NCI-H1436 treated with DMSO at 0.1 percent for 48 hours (cell line): ENCODE data around the gene SSPN.

ENCODE experiments used
- DNase-seq: peaks from one replicate; lab custom pipeline; 2025; lab: John Stamatoyannopoulos, UW

Gene SSPN

DNA sequence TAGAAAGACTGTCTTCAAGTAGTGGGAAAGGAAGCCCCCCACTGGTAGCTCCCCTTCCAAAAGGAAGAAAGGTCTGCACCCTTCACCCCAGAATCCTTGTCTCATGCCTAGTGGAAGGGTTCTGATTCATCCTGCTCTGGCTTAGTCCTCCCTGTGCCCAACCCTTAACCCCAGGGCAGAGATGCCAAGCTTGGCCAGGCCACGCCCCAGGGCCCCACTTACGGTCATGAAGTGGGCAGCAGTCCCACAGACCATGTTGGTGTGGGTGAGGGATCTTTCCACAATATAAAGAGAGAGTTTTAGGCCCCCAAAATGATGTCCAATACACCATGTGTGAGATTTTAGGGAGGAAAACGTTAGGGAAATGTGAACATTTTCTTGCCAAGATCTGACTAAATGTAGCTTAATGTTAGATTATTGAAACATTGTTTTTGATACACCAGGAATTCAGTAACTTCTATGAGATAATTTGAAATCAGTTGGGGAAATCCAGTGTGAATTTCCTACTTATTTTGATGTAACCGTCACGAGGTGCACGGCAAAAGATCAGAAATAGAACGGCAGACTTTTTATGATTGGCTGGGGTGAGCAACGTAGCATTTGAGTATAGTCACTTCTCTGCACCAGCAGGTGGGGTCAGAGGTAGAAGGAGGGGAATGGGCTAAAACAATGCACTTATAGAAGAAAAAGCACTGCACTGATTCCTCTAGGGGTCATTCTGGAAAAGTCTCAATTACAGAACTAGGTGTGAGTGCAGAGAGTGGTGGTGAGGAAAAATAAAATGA is 8.2 kb upstream of the SSPN start:
- no peak for DNase-seq

DNA sequence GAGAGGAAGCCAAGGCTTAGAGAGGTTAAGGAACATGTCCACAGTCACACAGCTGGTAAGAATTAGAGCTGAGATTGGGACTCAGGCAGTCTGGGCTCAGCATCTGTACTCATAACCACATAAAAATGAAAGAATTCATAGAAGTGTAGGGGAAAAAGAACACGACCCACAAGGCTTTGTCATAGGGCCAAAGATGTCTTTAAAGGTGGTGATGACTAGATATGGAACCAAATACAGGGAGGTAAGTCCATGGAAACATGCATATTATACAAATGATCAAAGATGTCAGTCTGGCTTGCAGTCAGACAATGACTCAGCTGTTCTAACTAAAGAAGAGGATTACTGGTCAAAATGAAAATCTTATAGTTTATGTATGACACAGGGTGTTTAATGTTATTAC is 7.2 kb upstream of the SSPN start:
- no peak for DNase-seq

DNA sequence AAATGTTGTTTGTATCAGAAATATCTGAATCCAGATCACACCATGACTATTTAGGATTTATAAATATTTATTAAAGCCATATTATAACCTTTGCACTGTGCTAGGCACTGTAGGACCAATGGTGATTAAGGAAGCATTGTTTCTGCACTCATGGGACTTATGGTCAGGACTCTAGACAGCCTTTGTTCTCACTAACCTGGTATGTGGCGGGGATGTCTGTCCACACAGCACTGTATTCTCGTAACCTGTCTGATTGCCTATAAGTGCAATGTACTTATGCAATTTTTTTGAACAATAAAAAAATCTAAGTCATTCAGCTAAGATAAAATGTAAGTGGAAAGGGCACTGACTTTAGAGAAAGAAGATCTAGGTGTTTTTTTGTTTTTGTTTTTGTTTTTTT is 6.7 kb upstream of the SSPN start:
- no peak for DNase-seq

DNA sequence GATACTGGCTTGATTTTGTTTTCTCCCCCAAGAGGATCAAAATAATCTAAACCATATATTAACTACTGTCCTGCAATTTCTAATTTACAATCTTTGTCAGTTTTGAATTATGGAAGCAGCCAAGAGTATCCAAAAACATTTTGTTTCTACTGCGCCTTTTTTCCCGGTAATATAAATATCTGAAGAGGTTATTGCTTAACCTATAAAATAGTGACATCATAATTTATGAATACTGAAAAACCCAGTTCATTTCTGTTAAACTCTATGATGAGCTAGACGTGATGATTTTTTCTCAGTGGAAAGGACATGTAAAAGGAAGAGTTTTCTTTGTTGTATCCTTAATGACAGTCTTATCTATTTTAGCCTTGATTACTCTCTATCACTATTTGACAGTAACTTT is 3.2 kb upstream of the SSPN start:
- DNase-seq, result no peak

DNA sequence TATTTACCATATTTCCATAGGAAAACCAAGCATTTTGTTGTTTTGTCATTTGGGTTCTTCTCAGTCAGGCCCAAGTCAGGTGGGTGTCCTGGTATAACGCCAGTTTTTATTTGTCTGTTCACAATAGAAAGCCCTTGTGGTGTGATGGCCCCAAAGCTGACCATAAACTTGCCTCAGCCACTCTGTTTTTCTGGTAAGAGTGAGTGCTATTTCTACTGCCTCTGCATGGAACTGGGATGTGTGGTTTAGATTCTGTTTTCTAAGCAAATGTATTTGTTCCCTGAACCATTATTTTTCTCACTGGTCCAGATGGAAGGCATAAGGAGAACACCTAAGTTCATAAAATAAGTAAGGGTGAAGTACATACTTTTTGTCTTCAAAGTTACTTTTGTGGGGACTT is 1.8 kb upstream of the SSPN start:
- DNase-seq, result no peak

DNA sequence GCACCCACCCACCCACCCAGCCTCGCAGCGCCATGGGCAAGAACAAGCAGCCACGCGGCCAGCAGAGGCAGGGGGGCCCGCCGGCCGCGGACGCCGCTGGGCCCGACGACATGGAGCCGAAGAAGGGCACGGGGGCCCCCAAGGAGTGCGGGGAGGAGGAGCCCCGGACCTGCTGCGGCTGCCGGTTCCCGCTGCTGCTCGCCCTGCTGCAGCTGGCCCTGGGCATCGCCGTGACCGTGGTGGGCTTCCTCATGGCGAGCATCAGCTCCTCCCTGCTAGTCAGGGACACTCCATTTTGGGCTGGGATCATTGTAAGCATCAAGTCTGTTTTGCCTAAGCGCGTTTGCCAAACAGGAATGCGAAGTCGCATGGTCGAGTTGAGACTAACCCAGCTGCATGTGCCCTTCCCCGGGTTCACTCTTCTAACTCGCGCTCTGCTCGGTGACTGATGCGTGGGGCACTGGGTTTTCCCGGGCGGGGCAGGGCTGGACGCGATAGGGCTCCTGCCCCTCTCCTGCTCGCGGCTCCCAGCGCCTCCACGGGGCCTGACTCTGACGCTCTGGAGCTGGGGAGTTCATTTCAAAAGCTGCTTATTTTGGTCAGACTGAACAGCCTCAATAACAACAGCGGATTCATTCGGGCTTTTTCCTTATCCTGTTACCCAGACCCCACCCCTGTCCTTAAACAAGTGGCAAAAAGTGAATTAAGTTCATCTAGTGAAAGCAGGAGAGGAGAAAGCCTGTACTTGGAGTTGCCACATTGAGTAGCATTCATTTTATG is 458 bp downstream of the SSPN start:
- DNase-seq, result no peak

DNA sequence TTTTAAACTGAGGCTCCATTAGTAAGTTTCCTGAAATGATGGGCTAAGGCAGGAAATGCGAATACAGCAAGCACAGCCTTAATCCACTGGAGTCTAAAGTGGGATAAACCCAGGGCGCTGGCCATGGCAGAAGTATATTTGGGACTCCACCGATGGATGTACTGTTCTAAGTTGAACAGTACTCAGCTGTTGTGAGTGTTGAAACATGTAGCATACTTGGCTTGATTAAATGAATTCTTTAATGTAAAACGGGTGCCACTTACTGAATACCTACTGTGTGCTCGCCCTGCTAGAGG is 996 bp downstream of the SSPN start:
- no peak for DNase-seq

DNA sequence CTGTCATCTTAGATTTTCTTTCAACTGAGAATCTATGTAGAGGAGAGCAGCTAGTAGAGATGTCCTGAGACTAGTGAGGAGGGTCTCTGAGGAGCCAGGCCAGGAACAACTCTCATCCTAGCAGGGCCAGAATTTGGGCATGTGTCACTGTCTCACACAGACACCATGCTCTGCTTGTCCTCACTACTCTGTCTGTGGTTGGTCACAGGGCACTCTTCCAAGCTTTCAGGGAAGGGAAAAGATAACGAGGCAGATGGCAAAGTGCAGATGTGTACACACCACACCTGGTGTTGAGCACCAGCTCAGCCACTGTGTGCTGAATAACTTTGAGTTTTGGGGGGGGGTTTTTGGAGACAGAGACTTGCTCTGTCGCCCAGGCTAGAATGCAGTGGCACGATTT is 2.5 kb downstream of the SSPN start:
- DNase-seq, result no peak

DNA sequence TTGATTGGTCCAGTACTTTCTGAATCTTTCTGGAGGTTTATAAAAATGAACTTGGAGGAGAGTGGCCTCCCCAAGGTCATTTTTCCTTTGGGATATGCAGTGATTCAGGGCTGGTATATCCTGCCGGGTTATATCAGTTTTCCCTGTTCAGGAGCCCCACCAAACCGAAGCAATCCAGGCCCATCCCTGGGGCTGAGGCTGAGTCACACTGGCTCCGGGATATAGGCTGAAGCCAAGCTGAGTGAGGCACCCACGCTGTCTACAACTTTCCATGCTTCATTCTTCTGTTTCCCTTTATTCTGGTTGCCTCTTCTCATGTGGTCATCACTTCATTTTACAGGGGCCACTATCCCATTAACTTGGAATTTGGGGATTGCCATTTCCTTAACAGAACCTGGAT is 3.4 kb downstream of the SSPN start:
- DNase-seq, result no peak

DNA sequence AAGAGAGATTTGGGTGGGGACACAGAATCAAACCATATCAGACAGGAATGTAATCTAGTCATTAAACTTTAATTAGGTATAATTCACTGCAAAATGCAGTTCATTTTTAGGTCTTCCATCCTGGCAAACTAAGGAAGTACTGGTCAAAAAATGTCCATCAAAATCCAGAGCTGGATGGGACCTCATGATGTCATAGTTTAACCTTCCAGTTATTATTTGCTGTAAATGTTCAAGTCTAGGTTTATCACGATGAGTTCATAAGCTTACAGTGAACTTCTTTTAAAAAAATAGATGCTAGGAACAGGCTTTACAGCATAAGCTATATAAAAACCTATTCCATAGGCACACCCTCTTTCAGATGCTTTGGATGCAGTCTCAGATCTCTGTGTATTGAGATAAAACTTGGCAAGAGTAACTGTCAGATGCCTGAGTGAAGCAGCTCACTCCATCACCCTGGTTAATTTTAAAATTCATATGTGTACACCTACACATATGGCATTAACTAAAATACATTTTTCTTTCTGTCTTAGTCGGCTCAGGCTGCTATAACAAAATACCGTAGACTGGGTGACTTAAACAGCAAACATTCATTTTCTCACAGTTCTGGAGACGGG is 7.9 kb downstream of the SSPN start:
- no peak for DNase-seq

DNA sequence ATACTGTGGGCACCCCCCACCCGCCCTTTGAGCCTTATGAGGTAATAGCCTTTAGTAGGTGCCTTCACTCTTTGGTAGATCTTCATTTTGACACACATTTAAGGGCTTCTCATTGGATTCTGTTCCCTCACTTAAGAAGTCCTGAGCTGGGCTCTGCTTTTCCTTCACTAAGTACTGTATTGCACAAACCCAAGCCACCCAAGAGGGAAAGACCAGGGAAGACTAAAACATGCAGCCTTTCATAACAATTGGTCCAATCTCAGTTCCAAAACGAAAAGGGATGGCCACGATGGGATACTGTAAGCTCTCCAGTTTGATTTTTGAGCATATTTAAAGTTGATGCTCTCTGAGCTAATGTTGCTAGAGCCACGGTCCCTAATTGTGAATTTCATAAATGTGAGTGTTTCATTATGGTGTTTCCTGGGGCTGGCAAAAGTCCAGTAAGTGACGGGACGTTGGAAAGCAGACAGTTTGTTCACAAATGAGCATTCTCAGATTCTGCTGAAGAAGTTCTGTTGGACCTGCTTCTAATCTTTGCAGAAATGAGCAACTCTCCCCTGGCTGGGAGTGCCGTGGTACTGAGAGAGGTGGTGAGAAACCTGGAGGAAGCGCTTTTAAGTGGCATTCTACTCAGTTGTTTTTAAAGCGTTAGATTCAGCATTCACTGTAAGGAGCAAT is 9.4 kb downstream of the SSPN start:
- DNase-seq, result no peak

DNA sequence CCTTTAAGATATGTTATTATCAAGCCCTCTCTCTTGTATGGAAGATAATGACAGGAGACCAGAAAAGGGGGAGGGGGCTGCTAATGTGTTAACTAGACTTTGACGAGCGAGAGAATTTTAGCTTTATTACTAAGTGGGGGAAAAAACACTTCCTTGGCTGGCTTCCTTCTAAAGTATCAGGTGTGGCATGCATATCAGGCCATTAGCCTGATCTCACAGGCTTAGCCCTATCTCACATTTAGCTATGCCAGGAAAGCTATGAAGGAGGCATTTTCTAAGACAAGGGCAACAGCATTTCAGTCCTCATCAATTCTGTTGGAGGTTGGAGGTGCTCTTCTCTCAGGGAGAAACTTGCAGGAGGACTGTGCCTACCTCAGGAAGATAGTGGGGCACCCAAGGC is 9.9 kb downstream of the SSPN start:
- DNase-seq, result no peak

DNA sequence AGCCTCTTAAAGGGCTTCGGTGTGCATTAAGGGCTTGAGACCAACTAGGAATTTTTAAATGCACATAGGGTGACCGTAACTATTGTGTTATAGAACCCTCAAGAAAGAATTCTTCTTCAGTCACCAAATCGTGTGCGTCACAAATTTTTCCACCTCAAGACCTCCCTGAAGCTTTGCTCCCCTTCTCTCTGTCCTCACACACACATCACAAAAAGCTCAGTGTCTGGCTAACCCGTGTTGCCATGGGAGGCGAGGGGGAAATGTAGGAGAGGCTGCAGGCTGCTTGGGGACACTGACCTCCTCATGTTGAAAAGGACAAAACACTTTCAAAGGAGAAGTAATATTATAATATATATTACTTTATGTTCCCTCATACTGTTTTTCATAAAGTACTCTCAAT is 10.6 kb downstream of the SSPN start:
- no peak for DNase-seq

DNA sequence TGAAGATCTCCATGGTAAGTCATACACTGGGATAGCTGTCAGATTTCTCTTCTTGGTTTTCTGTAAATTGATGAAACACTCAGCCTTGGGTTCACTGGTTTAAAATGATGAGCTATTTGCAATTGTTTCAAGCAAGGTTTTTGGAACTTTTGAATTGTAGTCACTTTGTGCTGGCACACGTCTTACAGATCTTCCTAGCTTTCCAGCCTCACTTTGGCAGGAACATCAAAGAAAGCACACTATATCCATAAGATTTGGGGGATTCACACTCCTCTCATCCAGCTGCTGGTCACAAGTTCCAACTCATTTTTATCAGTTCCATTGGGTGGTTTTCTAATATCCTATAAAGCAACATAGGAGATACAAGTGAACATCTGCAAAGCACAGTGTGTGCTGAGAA is 16.0 kb downstream of the SSPN start:
- no peak for DNase-seq

DNA sequence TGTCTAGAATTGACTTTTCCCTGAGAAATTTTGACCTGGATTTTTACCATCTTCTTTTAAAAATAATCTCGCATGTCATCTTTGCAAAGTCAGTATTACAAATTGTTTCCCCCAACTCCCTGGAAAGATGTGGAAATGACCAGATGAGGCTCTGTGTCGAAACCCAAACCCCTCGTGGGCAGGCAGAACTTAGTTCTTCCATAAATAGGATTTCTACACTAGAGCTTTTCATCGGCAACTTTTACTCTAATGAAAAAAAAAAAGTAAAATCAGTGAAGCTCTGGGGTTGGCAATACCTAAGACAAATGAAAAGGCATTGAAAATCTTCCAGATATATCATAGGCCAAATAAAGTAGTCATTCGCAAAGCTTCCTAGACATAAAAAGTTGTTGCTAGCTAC is 17.0 kb downstream of the SSPN start:
- DNase-seq, result no peak

DNA sequence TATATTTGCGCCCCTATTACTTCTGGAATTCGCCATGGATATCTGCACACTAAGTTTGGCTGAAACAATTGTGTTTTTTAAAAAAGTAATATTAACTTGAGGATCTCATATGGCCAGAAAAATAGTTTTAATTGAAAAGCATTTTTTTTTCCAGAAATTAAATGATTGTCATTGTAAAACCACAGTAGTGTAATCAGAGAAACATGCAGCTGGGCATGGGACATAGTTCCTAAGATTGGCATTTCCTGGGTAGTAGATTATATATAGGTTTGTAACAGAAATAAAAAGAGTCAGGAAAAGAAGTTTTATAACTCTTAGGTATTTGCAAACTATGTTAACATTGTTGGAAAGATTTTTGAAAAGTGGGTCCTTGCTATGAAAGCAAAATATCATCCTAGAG is 17.6 kb downstream of the SSPN start:
- no peak for DNase-seq

DNA sequence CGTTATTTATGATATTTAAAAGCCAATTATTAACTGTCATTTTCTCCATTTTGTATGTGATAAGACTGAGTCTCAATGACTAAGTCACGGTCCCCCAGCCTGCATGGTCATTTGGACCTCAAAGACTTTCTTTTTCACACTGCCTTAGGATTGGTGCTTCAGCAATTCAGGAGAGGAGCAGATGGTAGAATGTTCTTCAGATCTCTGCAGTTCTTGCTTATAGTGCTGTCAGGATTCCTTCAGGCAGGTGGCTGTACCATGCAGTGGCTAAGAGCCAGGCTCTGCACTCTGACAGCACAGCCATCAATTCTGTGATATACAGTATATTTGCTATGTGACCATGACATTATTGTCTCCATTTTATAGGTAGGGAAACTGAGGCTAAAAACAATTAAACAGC is 18.7 kb downstream of the SSPN start:
- no peak for DNase-seq

DNA sequence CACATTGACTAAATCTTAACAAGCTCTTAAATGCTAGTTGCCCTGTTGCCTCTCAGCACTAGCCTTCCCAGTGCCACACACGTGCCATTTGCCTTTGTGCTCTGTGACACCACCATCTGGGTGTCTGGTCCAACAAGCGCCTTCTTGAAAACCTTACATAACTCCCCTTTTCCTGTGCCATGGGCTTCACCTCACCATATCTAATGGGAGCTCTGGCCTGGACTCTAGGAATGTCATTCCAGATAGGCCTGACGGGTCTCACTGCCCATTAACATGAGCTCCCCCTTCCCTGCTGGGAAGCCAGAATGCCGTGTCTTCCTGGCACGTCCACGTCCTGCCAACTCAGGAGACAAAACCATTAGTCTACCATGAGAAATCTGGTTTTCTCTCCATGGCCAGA is 24.4 kb downstream of the SSPN start:
- DNase-seq, result no peak

DNA sequence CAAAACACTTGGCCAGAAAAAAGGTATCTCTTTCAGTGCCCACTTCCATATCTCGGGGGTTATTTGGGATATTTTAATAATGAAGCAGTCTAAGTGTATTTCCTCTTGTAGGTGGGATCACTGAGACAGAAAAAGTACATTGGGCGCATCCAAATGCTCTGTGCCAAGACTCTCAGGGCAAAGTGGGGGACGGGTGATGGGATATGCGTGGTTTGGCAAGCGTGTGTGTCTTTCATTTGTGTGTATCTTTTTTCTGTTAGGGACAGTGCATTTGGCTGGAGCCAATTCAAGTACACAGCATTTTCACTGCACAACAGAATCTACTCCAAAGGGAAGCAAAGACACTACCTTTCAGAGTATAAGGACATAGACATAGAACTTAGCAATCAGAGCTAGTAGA is 29.3 kb downstream of the SSPN start:
- DNase-seq, result no peak

DNA sequence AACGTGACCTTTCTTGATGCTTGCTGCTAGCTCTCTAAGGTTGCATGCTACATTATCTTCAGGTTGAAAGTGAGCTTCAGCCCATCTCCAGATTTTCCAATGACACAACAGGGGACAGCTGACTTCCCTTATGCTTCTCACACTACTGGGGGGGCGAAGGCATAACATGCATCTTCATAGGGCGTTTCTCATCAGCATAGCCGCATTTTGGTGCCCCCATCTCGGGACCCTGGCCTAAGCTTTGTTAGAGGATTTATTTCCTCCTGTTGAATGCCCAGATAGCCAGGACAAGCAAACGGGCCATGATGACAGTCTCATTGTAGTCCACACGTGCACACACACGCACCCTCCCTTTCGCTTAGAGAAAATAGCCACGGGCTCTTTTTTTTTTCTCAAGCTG is 30.7 kb downstream of the SSPN start:
- no peak for DNase-seq

DNA sequence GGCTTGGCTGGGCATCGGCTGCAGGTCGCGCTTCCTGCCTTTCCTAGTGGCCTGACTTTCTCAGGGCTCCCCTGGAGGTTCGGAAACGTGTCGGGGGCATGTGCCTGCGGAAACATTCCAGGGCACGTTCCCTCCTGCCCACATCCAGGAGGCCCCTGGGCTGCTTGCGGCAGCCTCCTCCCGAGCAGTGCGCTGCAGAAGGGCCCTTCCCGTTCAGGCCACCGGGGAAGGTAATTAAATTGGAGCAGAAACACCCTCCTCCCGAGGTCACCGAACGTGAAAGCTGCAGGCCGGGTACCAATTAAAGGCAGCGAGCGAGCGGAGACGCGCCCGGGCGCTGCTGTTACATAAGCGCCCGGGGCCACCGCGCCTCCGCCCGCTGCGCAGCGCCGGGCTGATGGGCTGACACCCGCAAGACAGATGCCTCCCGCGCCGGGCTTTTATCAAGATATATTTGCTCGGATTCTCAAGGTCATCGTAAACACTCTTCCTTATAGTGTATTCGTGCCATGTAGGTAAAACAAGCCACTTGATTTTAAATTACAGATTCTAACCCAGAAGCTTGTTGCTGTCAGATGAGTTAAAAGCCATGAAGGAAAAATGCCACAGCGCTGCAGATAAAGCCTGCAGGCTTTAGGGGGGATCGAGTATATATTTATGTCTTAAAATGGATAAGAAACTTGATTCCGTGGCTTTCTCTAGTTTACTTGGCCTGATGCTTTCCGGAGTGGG is 31.4 kb downstream of the SSPN start:
- no peak for DNase-seq

DNA sequence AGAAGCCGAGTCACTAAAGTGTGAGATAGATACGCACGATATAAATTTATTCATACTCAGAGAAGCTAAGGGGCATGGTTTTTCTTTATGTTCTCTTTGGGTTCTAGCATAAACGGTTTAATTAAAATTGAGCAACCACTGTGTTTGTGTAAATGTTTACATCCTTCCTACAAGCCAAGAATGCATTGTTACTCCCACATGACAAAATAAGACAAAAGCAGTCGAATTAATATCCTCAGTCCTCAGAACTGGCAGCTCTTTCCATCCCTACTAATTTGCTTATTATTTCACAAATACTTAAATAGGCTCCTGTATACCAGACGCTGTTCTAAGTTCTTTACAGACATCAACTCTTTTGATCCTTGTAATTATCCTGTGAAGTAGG is 32.0 kb downstream of the SSPN start:
- DNase-seq, result no peak
